SU-DHL-6 (cell line): Measurements from ENCODE around the gene LRRC1.

ENCODE experiments used
- H2AFZ ChIP-seq: fragments of 200-600 bp; sonication (generic); 2 replicates; pipeline ENCODE4 v1.6.1; 2014; ENCODE audit warnings: low read depth, mild to moderate bottlenecking, moderate library complexity, mixed read lengths, antibody characterized with exemption, low read length; ENCODE audit not compliant: severe bottlenecking
- H3F3A ChIP-seq: fragments of 200-600 bp; shearing (Covaris generic); 2 replicates; pipeline ENCODE4 v1.6.0; 2016; ENCODE audit warnings: antibody characterized with exemption, mild to moderate bottlenecking; ENCODE audit not compliant: insufficient read depth
- H3K27ac ChIP-seq: fragments of 200-600 bp; sonication (generic); 2 replicates; pipeline ENCODE4 v1.5.1; 2016; ENCODE audit warnings: low read depth, mild to moderate bottlenecking, low read length, moderate library complexity, mixed read lengths
- H3K27me3 ChIP-seq: fragments of 200-600 bp; sonication (generic), shearing (Covaris generic); 2 replicates; pipeline ENCODE4 v1.6.0; 2014; ENCODE audit warnings: mild to moderate bottlenecking, low read length
- H3K36me3 ChIP-seq: fragments of 200-600 bp; sonication (generic); 2 replicates; pipeline ENCODE4 v1.6.1; 2014; ENCODE audit warnings: mild to moderate bottlenecking, low read length, mixed read lengths
- H3K4me2 ChIP-seq: fragments of 300-600, 200-600 bp; shearing (Covaris generic), sonication (generic); 2 replicates; pipeline ENCODE4 v1.6.0; 2014; ENCODE audit warnings: low read length, low read depth, mild to moderate bottlenecking; ENCODE audit not compliant: poor library complexity, severe bottlenecking
- H3K4me3 ChIP-seq: fragments of 200-600 bp; sonication (generic); 2 replicates; pipeline ENCODE4 v1.5.1; 2014; ENCODE audit warnings: antibody characterized with exemption, low read length, mild to moderate bottlenecking, mixed read lengths; ENCODE audit not compliant: insufficient read depth, poor library complexity, severe bottlenecking
- H3K79me2 ChIP-seq: fragments of 200-600 bp; sonication (generic); 2 replicates; pipeline ENCODE4 v1.6.1; 2014; ENCODE audit warnings: mild to moderate bottlenecking, low read length, moderate library complexity; ENCODE audit not compliant: insufficient read depth
- H3K9ac ChIP-seq: fragments of 200-600 bp; sonication (generic); 2 replicates; pipeline ENCODE4 v1.7.0; 2014; ENCODE audit warnings: mild to moderate bottlenecking, low read length
- H3K9me2 ChIP-seq: fragments of 200-600 bp; sonication (generic); replicated peaks from 2 replicates; pipeline ENCODE4 v1.6.1; 2014; ENCODE audit warnings: low read length; ENCODE audit not compliant: insufficient read depth
- H3K9me3 ChIP-seq: fragments of 200-600 bp; sonication (generic); 2 replicates; pipeline ENCODE4 v1.6.1; 2014; ENCODE audit warnings: low read length, mixed read lengths; ENCODE audit not compliant: insufficient read depth
- H4K20me1 ChIP-seq: fragments of 200-600 bp; sonication (generic); 2 replicates; pipeline ENCODE4 v1.6.1; 2014; ENCODE audit warnings: low read depth, mild to moderate bottlenecking, antibody characterized with exemption, low read length, moderate library complexity, mixed read lengths
- CTCF ChIP-seq: fragments of 200-600 bp; sonication (generic); IDR thresholded peaks from one replicate; pipeline ENCODE4 v1.5.1; 2017; ENCODE audit warnings: antibody characterized with exemption, mild to moderate bottlenecking, low read length, moderate library complexity; ENCODE audit not compliant: insufficient read depth, poor library complexity, severe bottlenecking
- EZH2phosphoT487 ChIP-seq: fragments of 200-600 bp; sonication (generic), shearing (Covaris generic); conservative IDR thresholded peaks from 2 replicates; pipeline ENCODE4 v1.6.1; 2018; ENCODE audit warnings: mild to moderate bottlenecking, antibody characterized with exemption, low read length, moderate library complexity, mixed read lengths

Gene LRRC1

GRCh38 chr6:53864781-53865180 lies 70.0 kb downstream of the LRRC1 start:
- H3K4me3 ChIP-seq: no peak overlapping the region
- no peak overlapping the region for H3K9ac ChIP-seq
- TF ChIP-seq EZH2phosphoT487 (no peak), CTCF (no peak)
- H3K9me3 ChIP-seq: no peaks in the 10 kb centered on the region
- H2AFZ ChIP-seq: no peak overlapping the region
- no peak overlapping the region for H3K4me2 ChIP-seq
- no peaks in the 10 kb centered on the region for H3K27me3 ChIP-seq
- no peaks in the 10 kb centered on the region for H3K9me2 ChIP-seq
- no peaks in the 10 kb centered on the region for H3K36me3 ChIP-seq
- H3K27ac ChIP-seq: no peak overlapping the region
- H3K79me2 ChIP-seq: no peaks in the 10 kb centered on the region
- no peaks in the 10 kb centered on the region for H3F3A ChIP-seq
- peaks cover 7% of the 10 kb centered on the region for H4K20me1 ChIP-seq

- Histone ChIP-seq H3K36me3 (no peaks in the 10 kb centered on the region), H4K20me1 (no peaks in the 10 kb centered on the region)
Measured at GRCh38 chr6:53866226-53866625, 71.4 kb downstream of the LRRC1 start.

GRCh38 chr6:53868626-53869025 lies 73.8 kb downstream of the LRRC1 start:
- H3F3A ChIP-seq: no peaks in the 10 kb centered on the region
- H3K27me3 ChIP-seq: no peaks in the 10 kb centered on the region
- no peaks in the 10 kb centered on the region for H3K79me2 ChIP-seq
- H3K4me2 ChIP-seq: no peak overlapping the region
- no peaks in the 10 kb centered on the region for H3K36me3 ChIP-seq
- no peak for TF ChIP-seq CTCF
- no peak for TF ChIP-seq EZH2phosphoT487
- no peak overlapping the region for H3K9ac ChIP-seq
- no peak overlapping the region for H3K27ac ChIP-seq
- H4K20me1 ChIP-seq: no peaks in the 10 kb centered on the region
- H3K9me3 ChIP-seq: 0 out of 2 replicates have a peak, but pooled peaks cover 4% of the 10 kb centered on the region
- H3K4me3 ChIP-seq: no peak overlapping the region
- H3K9me2 ChIP-seq: no peaks in the 10 kb centered on the region
- H2AFZ ChIP-seq: no peak overlapping the region

More at GRCh38 chr6:53866226-53866625, 71.4 kb downstream of the LRRC1 start:
- Histone ChIP-seq H3K4me3 (no peak overlapping the region), H3K27ac (no peak overlapping the region), H3F3A (no peaks in the 10 kb centered on the region), H2AFZ (no peak overlapping the region), H3K9me3 (no peaks in the 10 kb centered on the region), H3K27me3 (no peaks in the 10 kb centered on the region), H3K9me2 (no peaks in the 10 kb centered on the region), H3K4me2 (no peak overlapping the region), H3K9ac (no peak overlapping the region), H3K79me2 (no peaks in the 10 kb centered on the region)
- TF ChIP-seq EZH2phosphoT487: no peak
- TF ChIP-seq CTCF: no peak
